H9 (cell line): Measurements from ENCODE around the gene NXPH3. TPM values are rescaled to one million over a fixed set of nuclear protein-coding genes. Genes with fewer than 3 reads are reported as not detected.
"Not testable (repeated sequence)": the region's sequence is repeated elsewhere in the genome, so short reads cannot be mapped to it uniquely, and the experiment has no call there.

Source experiments
- DNase-seq: peaks from one replicate; pipeline ENCODE4 v3.0.0-alpha.2; 2017
- H2AFZ ChIP-seq: one replicate; pipeline ENCODE4 v1.6.1; 2013; ENCODE audit warnings: mild to moderate bottlenecking, low read length, control low read depth, moderate library complexity
- H2AK5ac ChIP-seq: 2 replicates; pipeline ENCODE4 v1.6.1; 2013; ENCODE audit warnings: low read length, control low read depth, mixed read lengths; ENCODE audit not compliant: insufficient read length
- H2BK120ac ChIP-seq: one replicate; pipeline ENCODE4 v1.6.1; 2013; ENCODE audit warnings: low read depth, mild to moderate bottlenecking, low read length, control low read depth, inconsistent platforms; ENCODE audit not compliant: poor library complexity, severe bottlenecking
- H2BK12ac ChIP-seq: 2 replicates; pipeline ENCODE4 v1.6.1; 2013; ENCODE audit warnings: low read length, control low read depth, mixed read lengths, low read depth; ENCODE audit not compliant: insufficient read length
- H2BK15ac ChIP-seq: 2 replicates; pipeline ENCODE4 v1.6.1; 2013; ENCODE audit warnings: low read depth, low read length, control low read depth
- H2BK20ac ChIP-seq: one replicate; pipeline ENCODE4 v1.6.1; 2013; ENCODE audit warnings: low read depth, mild to moderate bottlenecking, low read length, control low read depth, inconsistent platforms; ENCODE audit not compliant: poor library complexity, severe bottlenecking
- H2BK5ac ChIP-seq: 2 replicates; pipeline ENCODE4 v1.6.1; 2013; ENCODE audit warnings: low read length, control low read depth, mixed read lengths; ENCODE audit not compliant: insufficient read length
- H3K14ac ChIP-seq: 2 replicates; pipeline ENCODE4 v1.6.1; 2013; ENCODE audit warnings: low read length, control low read depth; ENCODE audit not compliant: insufficient read depth
- H3K18ac ChIP-seq: 2 replicates; pipeline ENCODE4 v1.6.1; 2013; ENCODE audit warnings: low read depth, mild to moderate bottlenecking, mixed read lengths, low read length, control low read depth; ENCODE audit not compliant: insufficient read length
- H3K23ac ChIP-seq: 2 replicates; pipeline ENCODE4 v1.6.1; 2013; ENCODE audit warnings: low read length, control low read depth, mixed read lengths, low read depth; ENCODE audit not compliant: insufficient read length
- H3K23me2 ChIP-seq: 2 replicates; pipeline ENCODE4 v1.6.1; 2013; ENCODE audit warnings: low read depth, mild to moderate bottlenecking, mixed read lengths, low read length, control low read depth; ENCODE audit not compliant: insufficient read length, poor library complexity, severe bottlenecking
- H3K27ac ChIP-seq: 2 replicates; pipeline ENCODE4 v1.5.1; 2013; ENCODE audit warnings: low read length, control low read depth, mixed read lengths, low read depth; ENCODE audit not compliant: insufficient read length
- H3K27me3 ChIP-seq: 2 replicates; pipeline ENCODE4 v1.6.1; 2013; ENCODE audit warnings: low read length, control low read depth, inconsistent platforms; ENCODE audit not compliant: insufficient read depth
- H3K4ac ChIP-seq: 2 replicates; pipeline ENCODE4 v1.6.1; 2013; ENCODE audit warnings: low read depth, mild to moderate bottlenecking, control low read depth, inconsistent platforms, low read length, moderate library complexity
- H3K4me1 ChIP-seq: 2 replicates; pipeline ENCODE4 v1.6.1; 2013; ENCODE audit warnings: low read length, control low read depth, inconsistent platforms; ENCODE audit not compliant: insufficient read depth
- H3K4me2 ChIP-seq: 2 replicates; pipeline ENCODE4 v1.6.1; 2013; ENCODE audit warnings: low read length, control low read depth, mixed read lengths; ENCODE audit not compliant: insufficient read length, insufficient read depth
- H3K56ac ChIP-seq: 2 replicates; pipeline ENCODE4 v1.6.1; 2013; ENCODE audit warnings: low read depth, mild to moderate bottlenecking, mixed read lengths, low read length, control low read depth; ENCODE audit not compliant: insufficient read length
- H3K79me1 ChIP-seq: 2 replicates; pipeline ENCODE4 v1.6.1; 2013; ENCODE audit warnings: low read depth, mild to moderate bottlenecking, moderate library complexity, low read length, control low read depth, inconsistent platforms; ENCODE audit not compliant: insufficient read depth, poor library complexity, severe bottlenecking
- H3K79me2 ChIP-seq: 2 replicates; pipeline ENCODE4 v1.6.1; 2013; ENCODE audit warnings: low read length, control low read depth, inconsistent platforms; ENCODE audit not compliant: insufficient read depth
- H3K9ac ChIP-seq: 2 replicates; pipeline ENCODE4 v1.6.1; 2013; ENCODE audit warnings: low read length, control low read depth, mixed read lengths; ENCODE audit not compliant: insufficient read length; ENCODE audit errors: extremely low read depth
- H3K9me3 ChIP-seq: one replicate; pipeline ENCODE4 v1.6.1; 2013; ENCODE audit warnings: low read depth, low read length, inconsistent platforms; ENCODE audit not compliant: control insufficient read depth
- H3T11ph ChIP-seq: one replicate; pipeline ENCODE4 v1.6.1; 2013; ENCODE audit warnings: mild to moderate bottlenecking, low read length, control low read depth, inconsistent platforms
- H4K20me1 ChIP-seq: one replicate; pipeline ENCODE4 v1.6.1; 2013; ENCODE audit not compliant: control insufficient read depth, insufficient read length, insufficient read depth
- H4K5ac ChIP-seq: 2 replicates; pipeline ENCODE4 v1.6.1; 2013; ENCODE audit warnings: low read depth, mild to moderate bottlenecking, mixed read lengths, low read length, control low read depth; ENCODE audit not compliant: insufficient read length
- H4K8ac ChIP-seq: replicated peaks from 2 replicates; pipeline ENCODE4 v1.6.1; 2013; ENCODE audit warnings: low read length, control low read depth, mixed read lengths, low read depth; ENCODE audit not compliant: insufficient read length
- H4K91ac ChIP-seq: 2 replicates; pipeline ENCODE4 v1.6.1; 2013; ENCODE audit warnings: low read depth, mild to moderate bottlenecking, moderate library complexity, mixed read lengths, low read length, control low read depth; ENCODE audit not compliant: insufficient read length
- H3K27ac Mint-ChIP-seq, 3 experiments: 2 replicates in 2 of 3; 3 replicates in 1 of 3; pipeline ENCODE4 v1.8.0; 2020 to 2021; ENCODE audit warnings: mixed read lengths in 3 of 3, mild to moderate bottlenecking in 1 of 3, moderate library complexity in 1 of 3
- H3K27me3 Mint-ChIP-seq: 2 replicates; pipeline ENCODE4 v1.8.0; 2021; ENCODE audit warnings: low read depth, mild to moderate bottlenecking, moderate library complexity, mixed read lengths
- H3K36me3 Mint-ChIP-seq, 3 experiments: 2 replicates in 2 of 3; 3 replicates in 1 of 3; pipeline ENCODE4 v1.8.0; 2020 to 2021; ENCODE audit warnings: low read depth in 3 of 3, mixed read lengths in 3 of 3; ENCODE audit not compliant: insufficient read depth in 1 of 3
- H3K4me1 Mint-ChIP-seq, 2 experiments: 2 replicates each; pipeline ENCODE4 v1.8.0; 2020; ENCODE audit warnings: mixed read lengths in 2 of 2
- H3K4me3 Mint-ChIP-seq, 2 experiments: 2 replicates in 1 of 2; 3 replicates in 1 of 2; pipeline ENCODE4 v1.8.0; 2020 to 2021; ENCODE audit warnings: mild to moderate bottlenecking in 2 of 2, mixed read lengths in 2 of 2, moderate library complexity in 1 of 2
- H3K9me3 Mint-ChIP-seq, 2 experiments: 2 replicates in 1 of 2; 3 replicates in 1 of 2; pipeline ENCODE4 v1.8.0; 2020; ENCODE audit warnings: mild to moderate bottlenecking in 2 of 2, mixed read lengths in 2 of 2, moderate library complexity in 1 of 2
- WGBS: extraction: QIAGEN DNeasy Blood & Tissue Kit; methylation state at CpG from one replicate; pipeline ENCODE4 v1.1.7; 2013; ENCODE audit warnings: missing lambda C conversion rate, low lambda C conversion rate, mixed read lengths; ENCODE audit not compliant: insufficient read length; ENCODE audit errors: extremely low coverage; 5-methylcytosine and 5-hydroxymethylcytosine counted together
- total RNA-seq: library from RNA; stranded (reverse); gene quantifications from 2 replicates; pipeline ENCODE4 v1.2.1, GENCODE V29; 2021
- TF ChIP-seq, protein P1 (sequence below): fragments of 200-600 bp; sonication (generic); conservative IDR thresholded peaks from 3 replicates; pipeline ENCODE4 v1.8.0; 2021; ENCODE audit warnings: antibody characterized with exemption, mild to moderate bottlenecking

NXPH3 gene
- total RNA-seq, 1 experiment from 2014 or later: 1.3 TPM

GRCh38 chr17:49549691-49550678 lies 25.7 kb upstream of the NXPH3 start:
- H3K27me3 Mint-ChIP-seq: peaks cover 11% of the 10 kb centered on the region
- H3K9me3 ChIP-seq: no peaks in the 10 kb centered on the region

DNA sequence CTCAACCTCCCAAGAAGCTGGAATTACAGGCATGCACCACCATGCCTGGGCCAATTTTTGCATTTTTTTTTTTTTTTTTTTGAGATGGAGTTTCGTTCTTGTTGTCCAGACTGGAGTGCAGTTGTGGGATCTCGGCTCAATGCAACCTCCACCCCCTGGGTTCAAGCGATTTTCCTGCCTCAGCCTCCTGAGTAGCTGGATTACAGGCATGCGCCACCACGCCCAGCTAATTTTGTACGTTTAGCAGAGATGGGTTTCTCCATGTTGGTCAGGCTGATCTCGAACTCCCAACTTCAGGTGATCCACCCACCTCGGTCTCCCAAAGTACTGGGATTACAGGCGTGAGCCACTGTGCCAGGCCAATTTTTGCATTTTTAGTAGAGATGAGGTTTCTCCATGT lies 24.9 kb upstream of the NXPH3 start:
- H3K27ac ChIP-seq, H3K27ac Mint-ChIP-seq, H3K79me1 ChIP-seq, H3K9ac ChIP-seq, H4K8ac ChIP-seq, H3K23me2 ChIP-seq, DNase-seq, H4K91ac ChIP-seq, H3K36me3 Mint-ChIP-seq, H3K27me3 ChIP-seq, H3K4me2 ChIP-seq, H2BK120ac ChIP-seq, H2AFZ ChIP-seq, H2BK15ac ChIP-seq, H3K14ac ChIP-seq, H2BK5ac ChIP-seq, H3T11ph ChIP-seq, H3K4ac ChIP-seq, H3K56ac ChIP-seq, H3K9me3 Mint-ChIP-seq, H2BK12ac ChIP-seq, H3K79me2 ChIP-seq, H2AK5ac ChIP-seq, H4K5ac ChIP-seq, H3K4me1 ChIP-seq, H3K23ac ChIP-seq, H4K20me1 ChIP-seq, H3K18ac ChIP-seq, H2BK20ac ChIP-seq, H3K9me3 ChIP-seq, H3K4me3 Mint-ChIP-seq: not testable (repeated sequence)
- WGBS: no CpG with 5 or more reads among the region's 9 CpGs
- H3K27me3 Mint-ChIP-seq: peaks cover 14% of the 10 kb centered on the region
- peaks cover 22% of the 10 kb centered on the region in 2 experiments for H3K4me1 Mint-ChIP-seq

More at GRCh38 chr17:49549691-49550678, 25.7 kb upstream of the NXPH3 start:
- Histone ChIP-seq H3K18ac (no peak overlapping the region), H2BK120ac (no peak overlapping the region), H3K4me1 (no peaks in the 10 kb centered on the region), H3K23ac (no peak overlapping the region), H2BK12ac (no peak overlapping the region), H3K4me2 (no peak overlapping the region), H3T11ph (no peak overlapping the region), H4K8ac (no peak overlapping the region), H2BK20ac (no peak overlapping the region), H3K23me2 (no peaks in the 10 kb centered on the region), H3K14ac (no peak overlapping the region), H3K27ac (no peak overlapping the region), H3K9ac (no peak overlapping the region), H2BK15ac (no peak overlapping the region), H4K91ac (no peak overlapping the region), H4K5ac (no peak overlapping the region), H3K79me1 (no peaks in the 10 kb centered on the region), H2BK5ac (no peak overlapping the region), H2AK5ac (no peak overlapping the region), H3K56ac (no peak overlapping the region), H2AFZ (no peak overlapping the region), H3K4ac (no peak overlapping the region), H3K79me2 (no peaks in the 10 kb centered on the region), H3K27me3 (no peaks in the 10 kb centered on the region), H4K20me1 (no peaks in the 10 kb centered on the region)
- H3K36me3 Mint-ChIP-seq: no peaks in the 10 kb centered on the region
- no peaks in the 10 kb centered on the region for H3K9me3 Mint-ChIP-seq
- peak overlapping the region in 2 of 3 experiments; percentile 39 to 62; a peak in 2 of 7 replicates for H3K27ac Mint-ChIP-seq
- no CpG with 5 or more reads among the region's 20 CpGs for WGBS
- DNase-seq: no peak
- H3K4me1 Mint-ChIP-seq: peaks cover 30% of the 10 kb centered on the region in 2 experiments
- TF ChIP-seq, protein P1, sequence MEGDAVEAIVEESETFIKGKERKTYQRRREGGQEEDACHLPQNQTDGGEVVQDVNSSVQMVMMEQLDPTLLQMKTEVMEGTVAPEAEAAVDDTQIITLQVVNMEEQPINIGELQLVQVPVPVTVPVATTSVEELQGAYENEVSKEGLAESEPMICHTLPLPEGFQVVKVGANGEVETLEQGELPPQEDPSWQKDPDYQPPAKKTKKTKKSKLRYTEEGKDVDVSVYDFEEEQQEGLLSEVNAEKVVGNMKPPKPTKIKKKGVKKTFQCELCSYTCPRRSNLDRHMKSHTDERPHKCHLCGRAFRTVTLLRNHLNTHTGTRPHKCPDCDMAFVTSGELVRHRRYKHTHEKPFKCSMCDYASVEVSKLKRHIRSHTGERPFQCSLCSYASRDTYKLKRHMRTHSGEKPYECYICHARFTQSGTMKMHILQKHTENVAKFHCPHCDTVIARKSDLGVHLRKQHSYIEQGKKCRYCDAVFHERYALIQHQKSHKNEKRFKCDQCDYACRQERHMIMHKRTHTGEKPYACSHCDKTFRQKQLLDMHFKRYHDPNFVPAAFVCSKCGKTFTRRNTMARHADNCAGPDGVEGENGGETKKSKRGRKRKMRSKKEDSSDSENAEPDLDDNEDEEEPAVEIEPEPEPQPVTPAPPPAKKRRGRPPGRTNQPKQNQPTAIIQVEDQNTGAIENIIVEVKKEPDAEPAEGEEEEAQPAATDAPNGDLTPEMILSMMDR: no peak
- no peak overlapping the region for H3K4me3 Mint-ChIP-seq
